Activated CD4-positive, alpha-beta T cell treated with anti-CD3 and anti-CD28 coated beads, Interleukin-2, amount 50 U/mL, for 16 hours (primary cell): ENCODE results near the gene CD46.
"Not testable (repeated sequence)": the region's sequence is repeated elsewhere in the genome, so short reads cannot be mapped to it uniquely, and the experiment has no call there.

ENCODE experiments used
- DNase-seq: peaks from one replicate; pipeline ENCODE4 v3.0.0-alpha.2; 2020

The CD46 gene

GRCh38 chr1:207751463-207751789 is 428 bp upstream of the CD46 start:
- DNase-seq = not testable (repeated sequence)

- peak; percentile 27 for DNase-seq
Measured at GRCh38 chr1:207752456-207752998, 673 bp downstream of the CD46 start.

GRCh38 chr1:207753611-207754010 is 1.8 kb downstream of the CD46 start:
- DNase-seq = no peak

GRCh38 chr1:207754011-207754410 is 2.2 kb downstream of the CD46 start:
- DNase-seq = no peak

GRCh38 chr1:207754974-207755700 is 3.3 kb downstream of the CD46 start:
- no peak for DNase-seq

GRCh38 chr1:207755846-207756693 is 4.2 kb downstream of the CD46 start:
- DNase-seq = peak; percentile 66

- DNase-seq = no peak
Measured at GRCh38 chr1:207762622-207763021, 10.8 kb downstream of the CD46 start.

GRCh38 chr1:207763091-207763490 is 11.2 kb downstream of the CD46 start:
- no peak for DNase-seq

GRCh38 chr1:207763972-207764371 is 12.1 kb downstream of the CD46 start:
- no peak for DNase-seq

- no peak for DNase-seq
Measured at GRCh38 chr1:207766569-207766968, 14.7 kb downstream of the CD46 start.

GRCh38 chr1:207770514-207770913 is 18.7 kb downstream of the CD46 start:
- not testable (repeated sequence) for DNase-seq

GRCh38 chr1:207776045-207776444 is 24.2 kb downstream of the CD46 start:
- DNase-seq = not testable (repeated sequence)

- DNase-seq = not testable (repeated sequence)
Measured at GRCh38 chr1:207777412-207777811, 25.6 kb downstream of the CD46 start.

- no peak for DNase-seq
Measured at GRCh38 chr1:207779008-207779407, 27.2 kb downstream of the CD46 start.

- no peak for DNase-seq
Measured at GRCh38 chr1:207781312-207781711, 29.5 kb downstream of the CD46 start.

GRCh38 chr1:207787776-207788175 is 35.9 kb downstream of the CD46 start:
- no peak for DNase-seq

GRCh38 chr1:207789386-207789785 is 37.5 kb downstream of the CD46 start:
- DNase-seq = no peak

GRCh38 chr1:207789792-207790787 is 38.2 kb downstream of the CD46 start:
- no peak for DNase-seq

- no peak for DNase-seq
Measured at GRCh38 chr1:207791290-207791689, 39.4 kb downstream of the CD46 start.

- DNase-seq = no peak
Measured at GRCh38 chr1:207793327-207793726, 41.5 kb downstream of the CD46 start.

- DNase-seq = no peak
Measured at GRCh38 chr1:207794861-207795260, 43.0 kb downstream of the CD46 start.

GRCh38 chr1:207797229-207797973 is 45.5 kb downstream of the CD46 start:
- peak; percentile 83 for DNase-seq
